Measurements from ENCODE around the gene S100A5.
"Not testable (repeated sequence)": the region's sequence is repeated elsewhere in the genome, so short reads cannot be mapped to it uniquely, and the experiment has no call there.

S100A5 gene

GRCh38 chr1:153532769-153533599 is 7.8 kb downstream of the S100A5 start:
- DNase-seq (ENCODE audit: low spot score) = peak; percentile 93

DNA sequence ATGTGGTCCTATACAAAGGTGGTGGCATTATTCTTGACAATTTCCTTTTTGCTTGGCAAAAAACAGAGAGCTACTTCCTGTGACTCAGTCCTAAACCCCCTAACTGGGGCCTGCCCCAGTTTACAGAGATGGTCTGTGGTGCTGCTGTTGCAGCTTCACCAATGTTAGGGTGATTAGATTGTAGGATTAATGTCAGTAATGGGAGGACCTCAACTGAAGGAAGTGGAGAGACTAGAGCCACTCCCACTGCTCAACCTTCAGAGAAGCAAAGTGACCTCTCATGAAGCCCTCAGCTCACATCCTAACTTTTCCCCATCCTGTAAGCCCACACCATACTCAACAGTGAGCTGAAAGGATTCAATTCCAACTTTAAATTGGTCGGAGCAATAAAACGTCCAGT is 8.6 kb downstream of the S100A5 start:
- DNase-seq (ENCODE audit: low spot score) = no peak

DNA sequence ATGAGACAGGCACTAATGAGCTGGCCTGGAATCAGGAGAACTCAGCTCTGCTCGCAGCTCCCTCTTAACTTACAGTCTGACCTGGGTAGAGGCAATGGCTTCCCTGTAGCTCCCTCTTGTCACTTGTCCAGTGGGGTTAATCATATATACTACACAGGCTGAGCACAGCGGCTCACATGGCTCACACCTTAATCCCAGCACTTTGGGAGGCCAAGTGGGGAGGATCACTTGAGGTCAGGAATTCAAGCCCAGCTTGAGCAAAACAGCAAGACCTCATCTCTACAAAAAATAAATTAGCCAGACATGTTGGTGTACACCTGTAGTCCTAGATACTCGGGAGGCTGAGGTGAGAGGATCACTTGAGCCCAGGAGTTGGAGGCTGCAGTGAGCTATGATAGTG is 9.1 kb downstream of the S100A5 start:
- no peak for DNase-seq (ENCODE audit: low spot score)

DNA sequence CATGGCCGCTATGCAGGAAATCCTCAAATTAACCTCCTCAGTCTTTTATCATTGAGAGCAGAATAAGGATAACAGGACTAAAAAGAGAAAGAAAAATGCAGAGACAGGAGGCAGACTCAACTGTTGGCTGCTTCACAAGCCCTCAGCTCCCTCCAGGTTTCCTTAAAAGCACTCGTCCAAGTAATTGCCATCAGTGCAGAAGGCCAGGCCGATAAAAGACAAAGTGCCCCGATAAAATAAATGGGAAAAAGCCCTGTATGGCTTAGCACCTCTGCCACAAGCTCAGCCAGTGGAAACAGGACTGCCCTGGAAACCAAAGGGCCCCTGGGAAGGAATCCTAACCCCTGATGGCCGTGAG is 13.1 kb downstream of the S100A5 start:
- DNase-seq (ENCODE audit: low spot score) = no peak

- DNase-seq (ENCODE audit: low spot score) = no peak
Observed at GRCh38 chr1:153527023-153527682, 13.6 kb downstream of the S100A5 start.

DNA sequence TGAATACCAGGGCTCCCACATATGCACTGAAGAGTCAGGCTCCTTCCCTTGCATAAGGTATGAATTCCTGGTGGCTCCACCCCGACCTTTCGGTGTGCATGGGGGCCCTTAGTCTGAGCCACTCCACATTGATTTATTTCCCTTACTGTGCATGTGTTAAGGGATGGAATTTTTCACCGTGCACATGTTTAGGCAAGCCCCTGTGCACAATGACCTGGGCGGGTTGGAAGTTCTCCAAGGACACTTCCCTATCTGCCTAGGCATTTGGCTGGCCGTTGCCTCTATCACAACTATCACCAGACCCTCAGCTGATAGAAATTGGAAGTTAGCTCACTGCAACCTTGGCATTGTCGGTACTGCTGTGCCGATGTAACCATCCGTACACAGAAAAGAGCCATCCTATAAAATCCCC is 14.6 kb downstream of the S100A5 start:
- DNase-seq (ENCODE audit: low spot score) = no peak

GRCh38 chr1:153525088-153525728 is 15.5 kb downstream of the S100A5 start:
- DNase-seq (ENCODE audit: low spot score) = peak; percentile 41

- not testable (repeated sequence) for DNase-seq (ENCODE audit: low spot score)
Observed at GRCh38 chr1:153522353-153523048, 18.2 kb downstream of the S100A5 start.

DNA sequence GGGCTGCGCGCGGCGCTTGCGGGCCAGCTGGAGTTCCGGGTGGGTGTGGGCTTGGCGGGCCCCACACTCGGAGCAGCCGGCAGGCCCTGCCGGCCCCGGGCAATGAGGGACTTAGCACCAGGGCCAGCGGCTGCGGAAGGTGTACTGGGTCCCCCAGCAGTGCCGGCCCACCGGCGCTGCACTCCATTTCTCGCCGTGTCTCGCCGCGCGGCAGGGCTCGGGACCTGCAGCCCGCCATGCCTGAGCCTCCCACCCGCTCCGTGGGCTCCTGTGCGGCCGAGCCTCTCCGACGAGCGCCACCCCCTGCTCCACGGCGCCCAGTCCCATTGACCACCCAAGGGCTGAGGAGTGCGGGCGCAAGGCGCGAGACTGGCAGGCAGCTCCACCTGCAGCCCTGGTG is 18.9 kb downstream of the S100A5 start:
- DNase-seq (ENCODE audit: low spot score) = not testable (repeated sequence)

DNA sequence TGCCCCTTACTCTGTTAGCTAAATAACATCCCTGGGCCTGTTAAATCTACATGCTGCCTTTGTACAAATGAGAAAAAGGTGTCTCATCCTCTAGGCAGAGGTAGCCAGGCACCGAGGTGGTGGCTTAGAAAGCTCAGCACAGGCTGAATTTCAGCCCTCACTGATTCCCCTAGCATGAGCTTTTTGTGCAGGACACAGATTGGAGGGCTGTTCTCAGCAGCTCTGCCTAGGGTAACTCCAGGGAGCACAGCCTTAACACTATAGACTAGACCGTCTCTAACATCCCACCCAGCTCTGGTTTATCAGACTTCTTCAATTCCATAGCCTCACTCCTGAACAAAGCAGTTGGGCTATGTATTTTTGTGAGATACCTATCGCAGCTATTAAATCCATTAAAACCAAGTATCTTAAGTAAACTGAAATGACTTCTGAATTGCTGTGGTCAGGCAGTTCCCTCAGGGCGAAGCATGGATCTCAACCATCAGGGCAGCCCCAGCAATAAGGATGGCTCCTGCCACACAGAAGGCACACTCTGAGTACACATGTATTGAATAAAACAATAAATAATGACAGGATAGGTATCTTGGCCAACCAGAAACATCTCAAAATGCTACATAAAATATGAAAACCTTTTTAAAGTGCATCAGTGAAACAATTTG is 19.8 kb downstream of the S100A5 start:
- no peak for DNase-seq (ENCODE audit: low spot score)

GRCh38 chr1:153520137-153520691 is 20.5 kb downstream of the S100A5 start:
- DNase-seq (ENCODE audit: low spot score) = not testable (repeated sequence)

DNA sequence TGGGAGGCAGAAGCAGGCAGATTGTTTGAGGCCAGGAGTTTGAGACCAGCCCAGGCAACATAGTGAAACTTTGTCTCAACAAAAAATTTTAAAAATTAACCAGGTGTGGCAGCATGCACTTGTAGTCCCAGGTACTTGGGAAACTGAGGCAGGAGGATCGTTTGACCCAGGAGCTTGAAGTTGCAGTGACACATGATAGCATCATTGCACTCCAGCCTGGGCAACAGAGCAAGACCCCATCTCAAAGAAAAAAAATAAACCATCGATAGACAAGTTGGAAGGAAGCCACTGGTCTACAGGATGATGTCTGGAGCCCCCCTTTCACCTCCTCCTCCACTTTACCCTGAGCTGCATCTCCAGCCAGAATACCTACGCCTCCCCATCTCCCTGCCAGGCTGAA is 21.5 kb downstream of the S100A5 start:
- DNase-seq (ENCODE audit: low spot score) = no peak

- DNase-seq (ENCODE audit: low spot score) = no peak
Observed at GRCh38 chr1:153515504-153516394, 25.0 kb downstream of the S100A5 start.

DNA sequence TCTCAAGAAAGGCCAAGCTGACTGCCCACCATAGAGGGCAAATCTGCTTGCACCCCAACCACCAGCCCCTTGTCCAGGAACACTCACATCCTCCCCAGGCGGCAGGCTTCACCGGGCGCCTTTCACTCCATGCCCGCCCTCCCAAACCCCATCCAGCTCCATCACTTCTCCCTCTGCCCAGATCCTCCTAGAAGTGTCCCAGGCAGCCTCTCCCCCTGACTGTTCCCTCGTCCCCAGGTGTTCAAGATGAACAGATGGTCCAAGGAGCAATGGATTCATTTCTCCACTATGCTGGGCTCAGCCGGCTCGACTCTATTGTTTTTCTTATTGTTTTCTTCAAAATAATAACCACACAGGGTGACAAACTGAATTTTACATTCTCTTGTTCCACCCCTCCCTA is 27.1 kb downstream of the S100A5 start:
- DNase-seq (ENCODE audit: low spot score) = no peak

DNA sequence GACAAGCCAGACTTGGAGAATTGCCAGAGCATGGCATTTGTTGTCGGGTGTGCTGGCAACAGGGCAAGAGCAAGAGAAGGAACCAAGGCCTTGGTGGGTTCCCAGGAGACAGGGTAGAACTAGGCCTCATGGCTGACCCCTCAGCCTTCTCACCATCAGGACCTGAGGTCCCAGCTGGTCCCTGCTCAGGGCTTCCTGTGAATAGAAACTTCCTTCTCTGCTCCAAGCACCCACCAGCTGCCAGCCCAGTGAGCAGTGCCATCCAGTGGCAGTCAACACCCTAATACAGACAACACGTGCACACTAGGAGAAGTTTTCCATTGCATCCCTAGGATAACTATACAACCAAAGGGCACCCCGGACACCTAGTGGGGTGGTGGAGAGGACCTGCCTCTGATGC is 27.7 kb downstream of the S100A5 start:
- no peak for DNase-seq (ENCODE audit: low spot score)

- peak; percentile 92 for DNase-seq (ENCODE audit: low spot score)
Observed at GRCh38 chr1:153510984-153511410, 29.7 kb downstream of the S100A5 start.

DNA sequence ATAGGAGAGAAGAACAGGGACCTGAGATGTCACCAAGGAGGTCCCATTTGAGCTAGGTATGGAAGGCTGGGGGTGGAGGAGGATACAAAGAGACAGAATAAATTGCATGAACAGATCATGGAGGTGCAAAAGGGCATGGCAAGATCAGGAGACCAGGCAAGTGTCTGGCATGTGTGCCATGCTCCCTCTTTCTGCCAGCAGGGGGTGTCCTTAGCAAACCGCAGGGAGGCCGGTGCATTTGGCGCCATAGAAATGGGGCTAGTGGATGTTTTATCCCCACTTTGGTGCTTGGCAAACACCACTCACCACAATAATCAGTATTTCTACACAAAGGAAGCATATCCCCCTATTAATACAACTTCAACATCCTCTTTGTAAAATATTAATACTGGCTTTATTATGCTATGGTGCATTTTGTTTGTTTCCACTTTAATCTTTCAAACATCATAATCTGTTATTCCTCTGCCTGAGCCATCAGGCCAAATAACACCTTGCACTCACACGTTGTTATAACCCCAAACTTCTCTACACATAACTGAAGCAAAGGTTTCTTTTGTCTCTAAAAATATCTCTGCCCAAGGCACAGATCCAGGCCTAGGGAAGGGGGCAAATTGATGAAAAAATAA is 30.9 kb downstream of the S100A5 start:
- peak; percentile 58 for DNase-seq (ENCODE audit: low spot score)

- DNase-seq (ENCODE audit: low spot score) = no peak
Observed at GRCh38 chr1:153509036-153509435, 31.7 kb downstream of the S100A5 start.

GRCh38 chr1:153507926-153508583 is 32.7 kb downstream of the S100A5 start:
- DNase-seq (ENCODE audit: low spot score) = no peak
